A549 treated with dexamethasone at 1 μM for 4 hours (cell line): ENCODE measurements around the gene PAPOLA. TPM values are rescaled to one million over a fixed set of nuclear protein-coding genes. Genes with fewer than 3 reads are reported as not detected.

Experiments
- total RNA-seq: library from RNA; stranded (reverse); fragments of 200-300 nt; extraction: Qiagen RNA extraction; gene quantifications from 5 replicates; pipeline ENCODE4 v1.2.3, GENCODE V29; 2022

PAPOLA gene
- 73.4 to 102 TPM (median 91.6 TPM) in 5 replicates for total RNA-seq

GRCh38 chr14:96501740-96502620 lies at the start of gene PAPOLA:
Gene PAPOLA (plus strand): TSS chr14:96502382. CDS start chr14:96502593, 211 bp downstream.

Other genes with a start within 250 kb of the PAPOLA start
- 0.38 to 0.66 TPM (median 0.44 TPM) in 5 replicates for gene BDKRB1, start 246.2 kb upstream of the PAPOLA start, total RNA-seq
- gene ATG2B, start 139.0 kb upstream of the PAPOLA start, total RNA-seq, result 6.7 to 9.0 TPM (median 8.5 TPM) in 5 replicates
- gene GSKIP, start 138.9 kb upstream of the PAPOLA start, total RNA-seq, result 15.7 to 22.0 TPM (median 19.7 TPM) in 5 replicates
- 2.2 to 3.1 TPM (median 2.8 TPM) in 5 replicates for gene AK7, start 110.3 kb upstream of the PAPOLA start, total RNA-seq